Activated T-cell treated with anti-CD3 and anti-CD28 coated beads, Interleukin-2, amount 50 U/mL, for 4 hours (primary cell): Measurements from ENCODE around the gene MYO7A. TPM values are rescaled to one million over a fixed set of nuclear protein-coding genes. Genes with fewer than 3 reads are reported as not detected.

ENCODE experiments used
- ATAC-seq, 2 donors: fragments of 200-7000 bp; cut with Tn5 transposase; one replicate each; pipeline ENCODE4 v1.10.0; 2021
- DNase-seq: peaks from one replicate; pipeline ENCODE4 v3.0.0-alpha.2; 2020
- H3K27me3 Mint-ChIP-seq: one replicate; pipeline ENCODE4 v1.8.0; 2021; ENCODE audit warnings: low read depth, mixed read lengths
- H3K36me3 Mint-ChIP-seq: one replicate; pipeline ENCODE4 v1.8.0; 2022; ENCODE audit warnings: mixed read lengths; ENCODE audit not compliant: insufficient read depth
- H3K4me1 Mint-ChIP-seq: one replicate; pipeline ENCODE4 v1.8.0; 2021; ENCODE audit warnings: low read depth, mixed read lengths
- H3K4me3 Mint-ChIP-seq: one replicate; pipeline ENCODE4 v1.8.0; 2021; ENCODE audit warnings: mild to moderate bottlenecking, moderate library complexity, mixed read lengths
- H3K9me3 Mint-ChIP-seq: one replicate; pipeline ENCODE4 v1.8.0; 2021; ENCODE audit warnings: mixed read lengths
- total RNA-seq, 3 donors: library from RNA; stranded (reverse); gene quantifications; one replicate each; pipeline ENCODE4 v1.2.1, GENCODE V29; 2021

MYO7A gene
- total RNA-seq, 3 donors from 2014 or later: 0.14 TPM; not detected in 2

DNA sequence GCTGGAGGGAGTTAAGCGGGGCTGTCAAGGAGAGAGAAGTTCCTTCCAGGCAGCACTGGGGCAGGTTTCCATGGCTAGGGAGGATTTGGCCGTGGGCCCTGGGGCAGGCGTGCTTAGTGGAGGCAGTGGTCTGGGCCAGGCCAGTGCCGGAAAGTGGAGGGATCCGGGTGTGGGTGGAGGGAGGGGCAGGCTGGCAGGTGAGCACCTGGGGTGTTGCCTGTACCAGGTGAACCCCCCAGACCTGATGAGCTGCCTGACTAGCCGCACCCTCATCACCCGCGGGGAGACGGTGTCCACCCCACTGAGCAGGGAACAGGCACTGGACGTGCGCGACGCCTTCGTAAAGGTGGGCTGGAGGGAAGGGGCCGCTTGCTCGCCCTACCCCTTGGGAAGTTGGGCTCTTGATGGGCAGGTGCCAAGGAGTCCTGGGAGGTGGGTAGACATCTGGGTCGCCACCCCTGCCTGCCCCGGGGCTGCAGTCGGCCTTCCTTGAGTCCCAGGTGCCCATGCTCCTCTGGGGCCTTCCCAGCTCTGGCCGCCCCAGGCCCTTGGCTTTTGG lies 32.0 kb downstream of the MYO7A start:
- Mint-ChIP-seq H3K27me3 (no peaks in the 10 kb centered on the region), H3K36me3 (no peaks in the 10 kb centered on the region), H3K9me3 (no peaks in the 10 kb centered on the region), H3K4me3 (no peak overlapping the region), H3K4me1 (peaks cover 2% of the 10 kb centered on the region)
- DNase-seq: no peak
- no peak for ATAC-seq

DNA sequence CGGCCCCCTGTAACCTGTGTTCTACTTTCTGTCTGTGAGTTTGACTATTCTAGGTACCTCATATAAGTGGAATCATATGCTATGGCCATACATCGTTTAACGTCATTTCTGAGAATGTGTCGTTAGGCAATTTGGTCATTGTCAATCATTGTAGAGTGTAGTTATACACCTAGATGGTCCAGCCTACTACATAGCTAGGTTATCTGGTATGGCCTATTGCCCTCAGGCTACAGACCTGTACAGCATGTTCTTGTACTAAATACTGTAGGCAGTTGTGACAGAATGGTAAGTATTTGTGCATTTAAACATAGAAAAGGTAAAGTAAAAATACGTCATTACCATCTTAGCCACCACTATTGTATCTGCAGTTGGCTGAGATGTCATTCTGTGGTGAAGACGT lies 35.2 kb downstream of the MYO7A start:
- Mint-ChIP-seq H3K27me3 (no peaks in the 10 kb centered on the region), H3K9me3 (no peaks in the 10 kb centered on the region), H3K36me3 (no peaks in the 10 kb centered on the region), H3K4me1 (no peaks in the 10 kb centered on the region), H3K4me3 (no peak overlapping the region)
- DNase-seq: no peak
- no peak for ATAC-seq

DNA sequence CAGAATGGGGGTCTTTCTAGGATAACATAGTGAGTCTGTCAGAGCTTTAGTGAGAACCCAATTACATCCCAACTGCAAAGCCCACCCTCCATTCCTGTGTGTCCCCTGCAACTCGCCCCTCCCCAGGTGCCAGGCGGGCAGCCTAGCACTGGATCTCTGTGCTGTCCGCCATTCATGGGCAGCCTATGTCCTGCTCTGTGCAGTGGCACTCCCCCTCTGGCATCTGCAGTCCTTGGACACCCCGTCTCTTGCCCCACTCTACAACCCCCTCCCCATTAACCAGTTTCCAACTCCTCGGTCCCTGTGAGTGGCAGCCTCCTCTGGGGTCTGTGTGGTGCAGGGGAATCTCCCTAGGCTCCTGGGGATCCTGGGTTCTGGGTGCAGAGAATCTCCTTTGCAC lies 37.0 kb downstream of the MYO7A start:
- H3K4me3 Mint-ChIP-seq: no peak overlapping the region
- H3K4me1 Mint-ChIP-seq: no peaks in the 10 kb centered on the region
- no peaks in the 10 kb centered on the region for H3K9me3 Mint-ChIP-seq
- H3K27me3 Mint-ChIP-seq: no peaks in the 10 kb centered on the region
- DNase-seq (no peak), ATAC-seq (no peak)
- no peaks in the 10 kb centered on the region for H3K36me3 Mint-ChIP-seq

GRCh38 chr11:77166021-77166420 lies 38.0 kb downstream of the MYO7A start:
- DNase-seq: no peak
- H3K4me1 Mint-ChIP-seq: no peaks in the 10 kb centered on the region

GRCh38 chr11:77167111-77167626 lies 39.1 kb downstream of the MYO7A start:
- Mint-ChIP-seq H3K9me3 (no peaks in the 10 kb centered on the region), H3K4me1 (no peaks in the 10 kb centered on the region), H3K4me3 (no peak overlapping the region), H3K27me3 (no peaks in the 10 kb centered on the region), H3K36me3 (no peaks in the 10 kb centered on the region)
- ATAC-seq: no peak
- no peak for DNase-seq

More at GRCh38 chr11:77166021-77166420, 38.0 kb downstream of the MYO7A start:
- no peak for ATAC-seq
- Mint-ChIP-seq H3K36me3 (no peaks in the 10 kb centered on the region), H3K4me3 (no peak overlapping the region), H3K9me3 (no peaks in the 10 kb centered on the region), H3K27me3 (no peaks in the 10 kb centered on the region)

DNA sequence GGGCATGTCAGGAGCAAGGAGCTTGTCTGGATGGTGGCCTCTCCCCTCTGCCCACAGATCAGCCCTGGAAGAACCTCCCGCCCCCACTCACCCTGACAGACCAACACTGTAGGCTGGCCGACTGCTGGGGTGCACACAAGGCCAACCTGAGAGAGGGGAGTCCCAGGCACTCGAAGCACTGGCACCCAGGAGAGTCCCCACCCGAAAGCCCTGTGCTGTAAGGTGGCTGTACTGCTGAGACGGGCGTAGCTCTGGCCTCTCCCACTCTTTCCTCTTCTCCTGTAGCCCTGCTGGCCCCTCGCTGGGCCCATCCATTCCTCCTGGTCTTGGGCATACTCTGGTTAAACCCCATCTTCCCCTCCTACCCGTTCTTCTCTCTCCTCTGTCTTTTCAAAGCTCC lies 39.7 kb downstream of the MYO7A start:
- H3K4me3 Mint-ChIP-seq: no peak overlapping the region
- ATAC-seq: no peak
- no peaks in the 10 kb centered on the region for H3K36me3 Mint-ChIP-seq
- no peaks in the 10 kb centered on the region for H3K27me3 Mint-ChIP-seq
- no peaks in the 10 kb centered on the region for H3K4me1 Mint-ChIP-seq
- H3K9me3 Mint-ChIP-seq: no peaks in the 10 kb centered on the region
- DNase-seq: no peak

GRCh38 chr11:77170107-77170506 lies 42.1 kb downstream of the MYO7A start:
- H3K4me1 Mint-ChIP-seq: no peaks in the 10 kb centered on the region
- no peak overlapping the region for H3K4me3 Mint-ChIP-seq
- DNase-seq: no peak
- no peaks in the 10 kb centered on the region for H3K36me3 Mint-ChIP-seq
- no peaks in the 10 kb centered on the region for H3K9me3 Mint-ChIP-seq
- no peak for ATAC-seq
- H3K27me3 Mint-ChIP-seq: no peaks in the 10 kb centered on the region

DNA sequence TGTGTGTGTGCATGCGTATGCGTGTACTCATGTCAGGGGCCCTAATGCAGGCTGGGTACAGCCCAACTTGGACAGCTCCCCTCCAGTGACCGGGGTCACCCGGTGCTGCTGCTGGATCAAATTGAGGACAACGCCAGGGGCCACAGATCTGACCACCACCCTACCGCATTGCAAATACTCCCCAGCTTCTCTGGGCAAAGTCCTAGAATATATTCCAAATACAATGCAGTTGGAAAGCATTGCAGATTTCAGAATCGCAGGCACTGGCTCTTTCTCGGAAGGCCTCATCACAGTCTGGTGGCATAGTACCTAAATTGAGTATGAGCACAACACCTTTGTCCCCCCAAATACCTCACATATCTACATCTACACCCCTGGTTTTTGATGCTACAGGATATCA lies 43.2 kb downstream of the MYO7A start:
- ATAC-seq (no peak), DNase-seq (no peak)
- H3K36me3 Mint-ChIP-seq: no peaks in the 10 kb centered on the region
- no peaks in the 10 kb centered on the region for H3K27me3 Mint-ChIP-seq
- no peak overlapping the region for H3K4me3 Mint-ChIP-seq
- peaks cover 4% of the 10 kb centered on the region for H3K4me1 Mint-ChIP-seq
- no peaks in the 10 kb centered on the region for H3K9me3 Mint-ChIP-seq

GRCh38 chr11:77171885-77172665 lies 44.0 kb downstream of the MYO7A start:
- Mint-ChIP-seq H3K4me1 (peaks cover 4% of the 10 kb centered on the region), H3K27me3 (no peaks in the 10 kb centered on the region), H3K9me3 (no peaks in the 10 kb centered on the region), H3K36me3 (no peaks in the 10 kb centered on the region), H3K4me3 (no peak overlapping the region)
- DNase-seq (no peak), ATAC-seq (no peak)

GRCh38 chr11:77172666-77172982 lies 44.6 kb downstream of the MYO7A start:
- DNase-seq (no peak), ATAC-seq (no peak)
- Mint-ChIP-seq H3K27me3 (no peaks in the 10 kb centered on the region), H3K36me3 (no peaks in the 10 kb centered on the region), H3K9me3 (no peaks in the 10 kb centered on the region), H3K4me3 (no peak overlapping the region), H3K4me1 (peaks cover 4% of the 10 kb centered on the region)

DNA sequence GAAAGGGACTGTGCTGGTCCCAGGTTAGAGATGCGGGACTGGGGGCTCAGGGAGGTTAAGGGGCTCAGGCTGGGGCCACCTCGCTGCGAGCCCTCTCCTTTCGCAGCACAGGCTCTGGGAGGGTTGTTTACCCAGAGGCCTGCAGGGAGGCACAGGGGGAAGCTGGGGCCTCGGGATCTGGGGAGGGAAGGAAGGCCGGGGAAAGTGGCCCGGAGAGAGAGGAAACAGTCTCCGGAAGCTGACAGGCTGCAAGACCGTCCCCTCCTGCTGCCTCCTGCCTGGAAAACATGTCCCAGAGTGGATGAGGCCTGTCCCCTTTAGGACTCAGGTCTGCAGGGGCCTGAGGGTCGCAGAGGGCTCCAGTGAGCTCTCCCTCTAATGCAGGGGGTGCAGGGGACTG lies 45.4 kb downstream of the MYO7A start:
- peaks cover 4% of the 10 kb centered on the region for H3K4me1 Mint-ChIP-seq
- ATAC-seq (no peak), DNase-seq (no peak)
- no peaks in the 10 kb centered on the region for H3K9me3 Mint-ChIP-seq
- H3K36me3 Mint-ChIP-seq: no peaks in the 10 kb centered on the region
- no peak overlapping the region for H3K4me3 Mint-ChIP-seq
- no peaks in the 10 kb centered on the region for H3K27me3 Mint-ChIP-seq

DNA sequence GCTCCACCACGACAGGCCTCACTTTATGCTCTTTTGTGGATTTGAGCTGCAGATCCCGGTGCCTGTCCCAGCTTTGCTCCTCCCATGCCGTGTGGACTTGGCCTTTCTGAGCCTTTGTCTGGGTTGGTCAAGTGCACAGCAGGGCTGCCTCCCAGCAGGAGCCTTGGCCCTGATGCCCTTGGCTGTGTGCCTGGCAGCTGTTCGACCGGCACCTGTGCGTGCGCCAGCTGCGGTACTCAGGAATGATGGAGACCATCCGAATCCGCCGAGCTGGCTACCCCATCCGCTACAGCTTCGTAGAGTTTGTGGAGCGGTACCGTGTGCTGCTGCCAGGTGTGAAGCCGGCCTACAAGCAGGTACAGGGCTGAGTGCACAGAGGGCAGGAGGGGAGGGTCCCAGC lies 46.5 kb downstream of the MYO7A start:
- no peak overlapping the region for H3K4me3 Mint-ChIP-seq
- H3K36me3 Mint-ChIP-seq: no peaks in the 10 kb centered on the region
- H3K9me3 Mint-ChIP-seq: no peaks in the 10 kb centered on the region
- no peak for ATAC-seq
- DNase-seq: no peak
- peaks cover 4% of the 10 kb centered on the region for H3K4me1 Mint-ChIP-seq
- H3K27me3 Mint-ChIP-seq: no peaks in the 10 kb centered on the region

GRCh38 chr11:77175021-77175842 lies 47.2 kb downstream of the MYO7A start:
- no peak overlapping the region for H3K4me3 Mint-ChIP-seq
- H3K9me3 Mint-ChIP-seq: no peaks in the 10 kb centered on the region
- DNase-seq (no peak), ATAC-seq (no peak)
- peaks cover 4% of the 10 kb centered on the region for H3K4me1 Mint-ChIP-seq
- no peaks in the 10 kb centered on the region for H3K36me3 Mint-ChIP-seq
- H3K27me3 Mint-ChIP-seq: no peaks in the 10 kb centered on the region

- DNase-seq: no peak
- H3K27me3 Mint-ChIP-seq: no peaks in the 10 kb centered on the region
Measured at GRCh38 chr11:77175869-77176539, 48.0 kb downstream of the MYO7A start.

More at GRCh38 chr11:77175869-77176539, 48.0 kb downstream of the MYO7A start:
- Mint-ChIP-seq H3K4me1 (peaks cover 4% of the 10 kb centered on the region), H3K4me3 (no peak overlapping the region), H3K36me3 (no peaks in the 10 kb centered on the region), H3K9me3 (no peaks in the 10 kb centered on the region)
- no peak for ATAC-seq
